BE2C (cell line): Measurements from ENCODE around the gene WSCD1.

Experiments
- DNase-seq: peaks from one replicate; pipeline ENCODE4 v3.0.0-alpha.2; 2020
- H3K27me3 ChIP-seq: fragments of 250-450 bp; sonication (Bioruptor Pico); 2 replicates; pipeline ENCODE4 v1.5.1; 2020; ENCODE audit warnings: mild to moderate bottlenecking
- H3K36me3 ChIP-seq: fragments of 250-450 bp; sonication (Bioruptor Pico); 2 replicates; pipeline ENCODE4 v1.5.1; 2020; ENCODE audit warnings: mild to moderate bottlenecking
- H3K4me1 ChIP-seq: fragments of 250-450 bp; sonication (Bioruptor Pico); 2 replicates; pipeline ENCODE4 v1.5.1; 2020
- H3K4me3 ChIP-seq: 2 replicates; pipeline ENCODE4 v1.5.1; 2011; ENCODE audit warnings: low read depth, low read length
- H3K9me3 ChIP-seq: fragments of 250-450 bp; sonication (Bioruptor Pico); 2 replicates; pipeline ENCODE4 v1.5.1; 2020
- CTCF ChIP-seq: IDR thresholded peaks from 2 replicates; pipeline ENCODE4 v1.5.1; 2012; ENCODE audit warnings: mild to moderate bottlenecking, low read depth, low read length

WSCD1 gene

GRCh38 chr17:6165806-6166205 lies 95.6 kb downstream of the WSCD1 start:
- no peak for DNase-seq
- Histone ChIP-seq H3K36me3 (no peaks in the 10 kb centered on the region), H3K4me1 (no peaks in the 10 kb centered on the region), H3K27me3 (no peaks in the 10 kb centered on the region), H3K9me3 (no peaks in the 10 kb centered on the region), H3K4me3 (no peak overlapping the region)
- no peak for TF ChIP-seq CTCF

- Histone ChIP-seq H3K4me3 (no peak overlapping the region), H3K27me3 (no peaks in the 10 kb centered on the region)
Observed at GRCh38 chr17:6166492-6167179, 96.5 kb downstream of the WSCD1 start.

GRCh38 chr17:6168296-6168695 lies 98.1 kb downstream of the WSCD1 start:
- Histone ChIP-seq H3K36me3 (no peaks in the 10 kb centered on the region), H3K4me1 (no peaks in the 10 kb centered on the region), H3K27me3 (no peaks in the 10 kb centered on the region), H3K9me3 (no peaks in the 10 kb centered on the region), H3K4me3 (no peak overlapping the region)
- TF ChIP-seq CTCF, result no peak
- no peak for DNase-seq

More at GRCh38 chr17:6166492-6167179, 96.5 kb downstream of the WSCD1 start:
- DNase-seq, result no peak
- TF ChIP-seq CTCF, result no peak
- no peaks in the 10 kb centered on the region for H3K9me3 ChIP-seq
- no peaks in the 10 kb centered on the region for H3K4me1 ChIP-seq
- no peaks in the 10 kb centered on the region for H3K36me3 ChIP-seq

- H3K9me3 ChIP-seq, result no peaks in the 10 kb centered on the region
- TF ChIP-seq CTCF, result no peak
- H3K27me3 ChIP-seq, result no peaks in the 10 kb centered on the region
- DNase-seq, result no peak
- H3K4me1 ChIP-seq, result no peaks in the 10 kb centered on the region
- no peak overlapping the region for H3K4me3 ChIP-seq
- H3K36me3 ChIP-seq, result no peaks in the 10 kb centered on the region
Observed at GRCh38 chr17:6170349-6170748, 100.2 kb downstream of the WSCD1 start.

GRCh38 chr17:6172642-6173330 lies 102.6 kb downstream of the WSCD1 start:
- Histone ChIP-seq H3K27me3 (no peaks in the 10 kb centered on the region), H3K36me3 (no peaks in the 10 kb centered on the region), H3K4me1 (no peaks in the 10 kb centered on the region), H3K4me3 (no peak overlapping the region), H3K9me3 (no peaks in the 10 kb centered on the region)
- no peak for TF ChIP-seq CTCF
- no peak for DNase-seq

- Histone ChIP-seq H3K27me3 (no peaks in the 10 kb centered on the region), H3K36me3 (no peaks in the 10 kb centered on the region)
- no peak for TF ChIP-seq CTCF
Observed at GRCh38 chr17:6173653-6174052, 103.5 kb downstream of the WSCD1 start.

More at GRCh38 chr17:6173653-6174052, 103.5 kb downstream of the WSCD1 start:
- DNase-seq, result no peak
- Histone ChIP-seq H3K4me1 (no peaks in the 10 kb centered on the region), H3K9me3 (no peaks in the 10 kb centered on the region), H3K4me3 (no peak overlapping the region)
